CD4-positive, alpha-beta T cell treated with Interleukin-21 for 1 hour (primary cell): ENCODE measurements around the gene SCML1.
"Not testable (repeated sequence)": the region's sequence is repeated elsewhere in the genome, so short reads cannot be mapped to it uniquely, and the experiment has no call there.

Experiments
- DNase-seq: peaks from one replicate; pipeline ENCODE4 v3.0.0-alpha.2; 2020

Gene SCML1

GRCh38 chrX:17740137-17741122 lies 3.1 kb downstream of the SCML1 start:
- DNase-seq: no peak

- no peak for DNase-seq
These were observed 3.8 kb downstream of the SCML1 start for GRCh38 chrX:17741123-17741511.

GRCh38 chrX:17743913-17744312 lies 6.6 kb downstream of the SCML1 start:
- no peak for DNase-seq

- no peak for DNase-seq
These were observed 7.7 kb downstream of the SCML1 start for GRCh38 chrX:17744896-17745523.

GRCh38 chrX:17747692-17748091 lies 10.4 kb downstream of the SCML1 start:
- no peak for DNase-seq

GRCh38 chrX:17748684-17749083 lies 11.4 kb downstream of the SCML1 start:
- DNase-seq: no peak

- DNase-seq: no peak
These were observed 13.1 kb downstream of the SCML1 start for GRCh38 chrX:17750436-17750835.

GRCh38 chrX:17758382-17758781 lies 21.1 kb downstream of the SCML1 start:
- no peak for DNase-seq

GRCh38 chrX:17759990-17760389 lies 22.7 kb downstream of the SCML1 start:
- no peak for DNase-seq

- DNase-seq: no peak
These were observed 30.4 kb downstream of the SCML1 start for GRCh38 chrX:17767734-17768133.

- DNase-seq: no peak
These were observed 31.7 kb downstream of the SCML1 start for GRCh38 chrX:17768997-17769396.

GRCh38 chrX:17769701-17770269 lies 32.5 kb downstream of the SCML1 start:
- peak; percentile 4 for DNase-seq

GRCh38 chrX:17773221-17773876 lies 36.1 kb downstream of the SCML1 start:
- no peak for DNase-seq

GRCh38 chrX:17774053-17774452 lies 36.8 kb downstream of the SCML1 start:
- DNase-seq: no peak

GRCh38 chrX:17778997-17779396 lies 41.7 kb downstream of the SCML1 start:
- DNase-seq: no peak

- DNase-seq: no peak
These were observed 42.1 kb downstream of the SCML1 start for GRCh38 chrX:17779434-17779833.

GRCh38 chrX:17786554-17787347 lies 49.5 kb downstream of the SCML1 start:
- not testable (repeated sequence) for DNase-seq

GRCh38 chrX:17787557-17787956 lies 50.3 kb downstream of the SCML1 start:
- no peak for DNase-seq

GRCh38 chrX:17788439-17788838 lies 51.1 kb downstream of the SCML1 start:
- DNase-seq: peak; percentile 23

GRCh38 chrX:17788956-17789562 lies 51.8 kb downstream of the SCML1 start:
- no peak for DNase-seq

GRCh38 chrX:17792826-17793225 lies 55.5 kb downstream of the SCML1 start:
- DNase-seq: no peak

- DNase-seq: no peak
These were observed 61.6 kb downstream of the SCML1 start for GRCh38 chrX:17798921-17799320.
